H1 (cell line): ENCODE measurements around the gene PGLYRP1. TPM values are rescaled to one million over a fixed set of nuclear protein-coding genes. Genes with fewer than 3 reads are reported as not detected.

Source experiments
- CTCF ChIA-PET: fragments of 300-600 bp; sonication (Branson Sonifier 250); formaldehyde crosslinking; loops from one replicate; lab custom pipeline; 2021; ENCODE audit not compliant: partially characterized antibody; lab: Charles Lee
- POLR2A ChIA-PET: fragments of 300-600 bp; sonication (Branson Sonifier 250); formaldehyde crosslinking; loops from one replicate; lab custom pipeline; 2021; ENCODE audit warnings: inconsistent platforms; ENCODE audit not compliant: partially characterized antibody; lab: Charles Lee
- DNase-seq, 2 experiments: peaks; one replicate each; pipeline versions ENCODE4 v3.0.0 to v3.0.0-alpha.2; 2010 to 2022; ENCODE audit warnings: low spot score in 2 of 2, low read depth in 1 of 2, mixed read lengths in 1 of 2
- FAIRE-seq: peaks from 2 replicates; lab custom pipeline; 2011; peaks lifted over from hg19 to GRCh38; lab: Jason Lieb, UNC
- H2AFZ ChIP-seq: 2 replicates; pipeline ENCODE4 v1.8.1; 2012; ENCODE audit warnings: low read length, inconsistent platforms
- H2AK5ac ChIP-seq: 2 replicates; pipeline ENCODE4 v1.6.1; 2013; ENCODE audit warnings: low read depth, low read length
- H2BK120ac ChIP-seq: replicated peaks from 2 replicates; pipeline ENCODE3; 2013; ENCODE audit warnings: low read depth, low read length, inconsistent platforms
- H2BK12ac ChIP-seq: 2 replicates; pipeline ENCODE4 v1.6.1; 2013; ENCODE audit warnings: low read depth, low read length
- H2BK15ac ChIP-seq: 2 replicates; pipeline ENCODE4 v1.6.1; 2013; ENCODE audit warnings: low read length
- H2BK20ac ChIP-seq: 2 replicates; pipeline ENCODE4 v1.6.1; 2013; ENCODE audit warnings: low read length
- H2BK5ac ChIP-seq: 2 replicates; pipeline ENCODE4 v1.6.1; 2013; ENCODE audit warnings: low read depth, low read length
- H3K14ac ChIP-seq: 2 replicates; pipeline ENCODE4 v1.6.1; 2013; ENCODE audit warnings: inconsistent platforms; ENCODE audit not compliant: insufficient read length
- H3K18ac ChIP-seq: 2 replicates; pipeline ENCODE4 v1.6.1; 2013; ENCODE audit warnings: low read length; ENCODE audit errors: extremely low read depth
- H3K23ac ChIP-seq: 2 replicates; pipeline ENCODE4 v1.6.1; 2013; ENCODE audit warnings: inconsistent platforms; ENCODE audit not compliant: insufficient read length
- H3K23me2 ChIP-seq: 2 replicates; pipeline ENCODE4 v1.6.1; 2013; ENCODE audit warnings: low read depth, low read length
- H3K27ac ChIP-seq: 2 replicates; pipeline ENCODE4 v1.6.1; 2011; ENCODE audit warnings: low read depth, low read length, inconsistent platforms
- H3K27me3 ChIP-seq, 4 experiments: replicated peaks in 1 of 4; 1 replicate in 1 of 4; 2 replicates in 3 of 4; pipeline versions ENCODE4 v1.6.1 to v1.8.1; 2011 to 2013; ENCODE audit warnings: low read length in 3 of 4, mild to moderate bottlenecking in 3 of 4, inconsistent platforms in 2 of 4, mixed read lengths in 2 of 4, moderate library complexity in 1 of 4; ENCODE audit not compliant: control insufficient read depth in 3 of 4, insufficient read depth in 3 of 4; ENCODE audit errors: extremely low read depth in 1 of 4
- H3K36me3 ChIP-seq, 4 experiments: 2 replicates each; pipeline versions ENCODE4 v1.6.1 to v1.8.1; 2011 to 2013; ENCODE audit warnings: mild to moderate bottlenecking in 4 of 4, low read length in 3 of 4, moderate library complexity in 2 of 4, control low read depth in 1 of 4, inconsistent platforms in 1 of 4; ENCODE audit not compliant: insufficient read depth in 4 of 4, control insufficient read depth in 2 of 4
- H3K4ac ChIP-seq: replicated peaks from 2 replicates; pipeline ENCODE3; 2013; ENCODE audit warnings: low read length, low read depth, mixed read lengths, inconsistent platforms; ENCODE audit not compliant: insufficient read length
- H3K4me1 ChIP-seq, 4 experiments: replicated peaks in 1 of 4; 1 replicate in 1 of 4; 2 replicates in 3 of 4; pipeline versions ENCODE4 v1.6.1 to v1.8.1; 2011 to 2013; ENCODE audit warnings: low read length in 3 of 4, inconsistent platforms in 2 of 4, mixed read lengths in 1 of 4; ENCODE audit not compliant: insufficient read depth in 4 of 4, control insufficient read depth in 3 of 4
- H3K4me2 ChIP-seq, 2 experiments: 2 replicates each; pipeline versions ENCODE4 v1.6.1 to v1.8.1; 2011 to 2013; ENCODE audit warnings: low read depth in 2 of 2, low read length in 2 of 2, control low read depth in 1 of 2, inconsistent platforms in 1 of 2, mild to moderate bottlenecking in 1 of 2; ENCODE audit not compliant: insufficient read depth in 1 of 2
- H3K4me3 ChIP-seq, 4 experiments: fragments of 200-600, 300-600 bp in 1 of 4; sonication (generic), shearing (Covaris generic), sonication (Bioruptor Twin) in 1 of 4; 2 replicates each; pipeline versions ENCODE4 v1.5.1 to v1.8.1; 2011 to 2016; ENCODE audit warnings: low read length in 4 of 4, low read depth in 3 of 4, control low read depth in 2 of 4, inconsistent platforms in 2 of 4, mild to moderate bottlenecking in 2 of 4, mixed read lengths in 1 of 4, moderate library complexity in 1 of 4; ENCODE audit not compliant: insufficient read depth in 2 of 4; ENCODE audit errors: extremely low read depth in 1 of 4
- H3K56ac ChIP-seq: replicated peaks from 2 replicates; pipeline ENCODE3; 2013; ENCODE audit warnings: low read depth, mild to moderate bottlenecking, mixed read lengths, low read length, inconsistent platforms; ENCODE audit not compliant: insufficient read length
- H3K79me1 ChIP-seq: 2 replicates; pipeline ENCODE4 v1.6.1; 2013; ENCODE audit warnings: low read depth, low read length, control low read depth
- H3K79me2 ChIP-seq, 2 experiments: 2 replicates each; pipeline versions ENCODE4 v1.6.1 to v1.8.1; 2012 to 2013; ENCODE audit warnings: low read length in 2 of 2, mild to moderate bottlenecking in 2 of 2, inconsistent platforms in 1 of 2; ENCODE audit not compliant: insufficient read depth in 2 of 2, control insufficient read depth in 1 of 2
- H3K9ac ChIP-seq, 4 experiments: replicated peaks in 1 of 4; 1 replicate in 1 of 4; 2 replicates in 3 of 4; pipeline versions ENCODE4 v1.6.1 to v1.8.1; 2011 to 2013; ENCODE audit warnings: low read depth in 3 of 4, low read length in 3 of 4, control low read depth in 2 of 4, mild to moderate bottlenecking in 2 of 4, moderate library complexity in 2 of 4, inconsistent platforms in 1 of 4; ENCODE audit errors: extremely low read depth in 1 of 4
- H3K9me3 ChIP-seq, 2 experiments: 2 replicates each; pipeline versions ENCODE4 v1.6.1 to v1.8.1; 2012 to 2013; ENCODE audit warnings: mild to moderate bottlenecking in 2 of 2, moderate library complexity in 2 of 2, control low read depth in 1 of 2, inconsistent platforms in 1 of 2, low read depth in 1 of 2, low read length in 1 of 2, mixed read lengths in 1 of 2; ENCODE audit not compliant: insufficient read depth in 2 of 2
- H4K20me1 ChIP-seq, 2 experiments: replicated peaks in 1 of 2; 2 replicates each; pipeline versions ENCODE3 to v1.8.1; 2011 to 2013; ENCODE audit warnings: inconsistent platforms in 2 of 2, low read length in 2 of 2, mild to moderate bottlenecking in 1 of 2; ENCODE audit not compliant: insufficient read depth in 2 of 2, control insufficient read depth in 1 of 2
- H4K5ac ChIP-seq: 2 replicates; pipeline ENCODE4 v1.6.1; 2013; ENCODE audit warnings: low read length, low read depth, mixed read lengths, inconsistent platforms; ENCODE audit not compliant: insufficient read length
- H4K8ac ChIP-seq: 2 replicates; pipeline ENCODE4 v1.8.0; 2013; ENCODE audit warnings: mild to moderate bottlenecking, moderate library complexity, low read length, inconsistent platforms; ENCODE audit not compliant: insufficient read depth; ENCODE audit errors: extremely low read depth
- H4K91ac ChIP-seq: replicated peaks from 2 replicates; pipeline ENCODE3; 2013; ENCODE audit warnings: low read length, mixed read lengths, inconsistent platforms; ENCODE audit not compliant: insufficient read length
- ASH2L ChIP-seq: fragments of 200-600, 300-600 bp; sonication (generic); IDR thresholded peaks from one replicate; pipeline ENCODE4 v1.7.1; 2017; ENCODE audit warnings: low read length
- BCL11A ChIP-seq, 2 experiments: IDR thresholded peaks; one replicate each; pipeline ENCODE4 v1.6.1; 2011; ENCODE audit warnings: low read depth in 2 of 2, low read length in 2 of 2, mild to moderate bottlenecking in 2 of 2
- BRCA1 ChIP-seq: IDR thresholded peaks from 2 replicates; pipeline ENCODE4 v1.6.1; 2012; ENCODE audit warnings: low read depth, low read length, improper control_type of control experiment
- CBX5 ChIP-seq: fragments of 300-800, 300-1000 bp; sonication (generic); IDR thresholded peaks from 2 replicates; pipeline ENCODE4 v1.7.1; 2016; ENCODE audit warnings: antibody characterized with exemption, low read length, low read depth
- EP300 ChIP-seq, 2 experiments: IDR thresholded peaks; 1 replicate in 1 of 2; 2 replicates in 1 of 2; pipeline ENCODE4 v1.6.1; 2011 to 2012; ENCODE audit warnings: low read depth in 2 of 2, low read length in 2 of 2, mild to moderate bottlenecking in 2 of 2, borderline replicate concordance in 1 of 2, inconsistent platforms in 1 of 2, moderate library complexity in 1 of 2
- GTF2F1 ChIP-seq: IDR thresholded peaks from 2 replicates; pipeline ENCODE4 v1.6.1; 2012; ENCODE audit warnings: low read depth, low read length, improper control_type of control experiment, borderline replicate concordance
- JUND ChIP-seq: IDR thresholded peaks from 2 replicates; pipeline ENCODE4 v1.6.1; 2011; ENCODE audit warnings: mild to moderate bottlenecking, improper control_type of control experiment, low read length
- KDM5A ChIP-seq: fragments of 200-600 bp; IDR thresholded peaks from 2 replicates; pipeline ENCODE4 v1.7.1; 2012; ENCODE audit warnings: mild to moderate bottlenecking, low read length, inconsistent platforms, mixed read lengths
- POU5F1 ChIP-seq: IDR thresholded peaks from 2 replicates; pipeline ENCODE4 v1.6.1; 2011; ENCODE audit warnings: low read depth, mild to moderate bottlenecking, low read length, moderate library complexity
- SAP30 ChIP-seq: fragments of 300-600 bp; sonication (generic); IDR thresholded peaks from 2 replicates; pipeline ENCODE4 v1.7.1; 2012; ENCODE audit warnings: low read length, moderate library complexity, mild to moderate bottlenecking, inconsistent platforms; ENCODE audit not compliant: insufficient read depth, insufficient replicate concordance
- SIX5 ChIP-seq: IDR thresholded peaks from 2 replicates; pipeline ENCODE4 v1.6.1; 2011; ENCODE audit warnings: mild to moderate bottlenecking, low read depth, low read length
- SP2 ChIP-seq: IDR thresholded peaks from 2 replicates; pipeline ENCODE4 v1.6.1; 2012; ENCODE audit warnings: mild to moderate bottlenecking, low read length, inconsistent platforms
- TEAD4 ChIP-seq: IDR thresholded peaks from 2 replicates; pipeline ENCODE4 v1.6.1; 2012; ENCODE audit warnings: low read depth, low read length, inconsistent platforms, mixed read lengths
- YY1 ChIP-seq: IDR thresholded peaks from 2 replicates; pipeline ENCODE4 v1.6.1; 2011; ENCODE audit warnings: low read depth, mild to moderate bottlenecking, low read length
- WGBS, 2 experiments: shearing (Covaris generic) in 1 of 2; methylation state at CpG; one replicate each; pipeline versions ENCODE4 v1.1.6 to v1.1.7; 2013 to 2015; ENCODE audit warnings: low lambda C conversion rate in 2 of 2, mixed read lengths in 2 of 2, inconsistent platforms in 1 of 2, low coverage in 1 of 2, missing lambda C conversion rate in 1 of 2; ENCODE audit not compliant: insufficient replicate concordance in 2 of 2, insufficient coverage in 1 of 2, insufficient read length in 1 of 2; ENCODE audit errors: extremely low coverage in 1 of 2, missing lambda C conversion rate in 1 of 2; 5-methylcytosine and 5-hydroxymethylcytosine counted together
- polyA plus RNA-seq, 7 experiments: library from polyadenylated mRNA; depleted of rRNA in 3 of 7; stranded (reverse) in 5 of 7; unstranded in 2 of 7; fragments of >200 nt in 5 of 7; fragments of 200-250 nt in 2 of 7; gene quantifications; 1 replicate in 5 of 7; 2 replicates in 1 of 7; 4 replicates in 1 of 7; pipeline versions ENCODE4 v1.2.1 to v1.2.3, GENCODE V29; 2011 to 2013; ENCODE audit warnings: missing spikeins in 2 of 7, mixed read lengths in 2 of 7
- total RNA-seq: library from RNA; stranded (reverse); fragmentation: NEBNext Ultra II Directional; extraction: Animal tissue kit (Norgen Biotek cat#: 25700); gene quantifications from 2 replicates; pipeline ENCODE4 v1.2.1, GENCODE V29; 2021

Gene PGLYRP1
- total and polyA plus RNA-seq, 2 of the 8 experiments (the other 6 are each of a cell fraction or from before 2014, with no cell fraction given) = not detected

- no peak overlapping the region for H2BK15ac ChIP-seq
- no peaks in the 10 kb centered on the region for H3K4me1 ChIP-seq
- H3K27me3 ChIP-seq = no peaks in the 10 kb centered on the region
- peaks cover 3 to 6% of the 10 kb centered on the region in 2 experiments; a peak in 2 of 4 replicates for H3K9me3 ChIP-seq
- no peak overlapping the region for H3K56ac ChIP-seq
- H4K20me1 ChIP-seq = no peaks in the 10 kb centered on the region
- no peak overlapping the region for H2BK120ac ChIP-seq
- no peak overlapping the region for H2BK20ac ChIP-seq
- ChIA-PET CTCF (interaction anchor here (0.5 to 7.5 kb wide), 6 partner anchors 11 to 198 kb away, joined by 3 to 66 read pairs (median 5); partner anchors contain the start of gene PGLYRP1), POLR2A (interaction anchor here (1.1 to 1.6 kb wide), 2 partner anchors 11 to 45 kb away, joined by 3 to 4 read pairs; no protein-coding TSS in a partner anchor)
- H4K8ac ChIP-seq = no peak overlapping the region
- DNase-seq = no peak
- H3K23me2 ChIP-seq = peaks cover 1% of the 10 kb centered on the region; the same call in 1 of the 2 replicates
- no peaks in the 10 kb centered on the region for H3K36me3 ChIP-seq
- no peak overlapping the region for H3K18ac ChIP-seq
- no peak overlapping the region for H3K4me3 ChIP-seq
- no peak overlapping the region for H4K5ac ChIP-seq
- no peak overlapping the region for H3K27ac ChIP-seq
- WGBS, 2 experiments = 79% methylated on average over 1 of the region's 1 CpG; no CpG with 5 or more reads in 1 of the 2 experiments
- no peak overlapping the region for H2BK5ac ChIP-seq
- no peak for TF ChIP-seq EP300 (IDR thresholded peaks at IDR 0.05; ENCODE audit: borderline replicate concordance in 1 of 2, low read depth in 2 of 2, low read length in 2 of 2)
- no peak for TF ChIP-seq CBX5
- no peak for TF ChIP-seq KDM5A
- TF ChIP-seq BRCA1 = no peak
- no peak for TF ChIP-seq SP2
- no peak for TF ChIP-seq GTF2F1
- no peak for TF ChIP-seq SIX5
- TF ChIP-seq POU5F1 = no peak
- no peak for TF ChIP-seq YY1
- TF ChIP-seq ASH2L = no peak
- TF ChIP-seq TEAD4 = no peak
- TF ChIP-seq BCL11A (IDR thresholded peaks at IDR 0.05; ENCODE audit: low read depth in 2 of 2, low read length in 2 of 2) = no peak
- no peak for TF ChIP-seq SAP30
- no peak for TF ChIP-seq JUND
- H4K91ac ChIP-seq = no peak overlapping the region
- no peaks in the 10 kb centered on the region for H3K79me1 ChIP-seq
- no peak overlapping the region for H3K14ac ChIP-seq
- H3K23ac ChIP-seq = no peak overlapping the region
- H2BK12ac ChIP-seq = no peak overlapping the region
- H2AFZ ChIP-seq = no peak overlapping the region
- no peak overlapping the region for H3K4ac ChIP-seq
- H3K79me2 ChIP-seq = no peaks in the 10 kb centered on the region
- no peak overlapping the region for H3K9ac ChIP-seq
- FAIRE-seq = no peak
- no peak overlapping the region for H3K4me2 ChIP-seq
- H2AK5ac ChIP-seq = no peak overlapping the region
These were observed 43.6 kb upstream of the PGLYRP1 start for GRCh38 chr19:46066471-46066870.
